Stimulated activated naive B cell treated with anti-CD40 and anti-IgM and Interleukin-4, amounts not matched to agents 10 μg/mL and 1 μg/mL and 100 μg/mL, for 72 hours (primary cell): ENCODE data around the gene SEMA4A.
"Not testable (repeated sequence)": the region's sequence is repeated elsewhere in the genome, so short reads cannot be mapped to it uniquely, and the experiment has no call there.

Experiments used
- ATAC-seq, 2 donors: fragments of 150-1000 bp; cut with Tn5 transposase; replicated peaks; 2 replicates each; pipeline ENCODE4 v1.10.0; 2021; ENCODE audit warnings: moderate library complexity in 1 of 2
- DNase-seq: peaks from one replicate; pipeline ENCODE4 v3.0.0; 2021
- H3K27ac Mint-ChIP-seq: one replicate; pipeline ENCODE4 v1.8.0; 2022; ENCODE audit warnings: mild to moderate bottlenecking, mixed read lengths
- H3K27me3 Mint-ChIP-seq, 2 donors: one replicate each; pipeline ENCODE4 v1.8.0; 2022; ENCODE audit warnings: mixed read lengths in 2 of 2
- H3K36me3 Mint-ChIP-seq, 2 donors: one replicate each; pipeline ENCODE4 v1.8.0; 2022; ENCODE audit warnings: mixed read lengths in 2 of 2, mild to moderate bottlenecking in 1 of 2
- H3K4me1 Mint-ChIP-seq, 2 donors: one replicate each; pipeline ENCODE4 v1.8.0; 2022; ENCODE audit warnings: mixed read lengths in 2 of 2, mild to moderate bottlenecking in 1 of 2
- H3K4me3 Mint-ChIP-seq, 2 donors: one replicate each; pipeline ENCODE4 v1.8.0; 2022; ENCODE audit warnings: mild to moderate bottlenecking in 2 of 2, mixed read lengths in 2 of 2, moderate library complexity in 1 of 2
- H3K9me3 Mint-ChIP-seq, 2 donors: one replicate each; pipeline ENCODE4 v1.8.0; 2022; ENCODE audit warnings: mixed read lengths in 2 of 2, mild to moderate bottlenecking in 1 of 2

The SEMA4A gene

DNA sequence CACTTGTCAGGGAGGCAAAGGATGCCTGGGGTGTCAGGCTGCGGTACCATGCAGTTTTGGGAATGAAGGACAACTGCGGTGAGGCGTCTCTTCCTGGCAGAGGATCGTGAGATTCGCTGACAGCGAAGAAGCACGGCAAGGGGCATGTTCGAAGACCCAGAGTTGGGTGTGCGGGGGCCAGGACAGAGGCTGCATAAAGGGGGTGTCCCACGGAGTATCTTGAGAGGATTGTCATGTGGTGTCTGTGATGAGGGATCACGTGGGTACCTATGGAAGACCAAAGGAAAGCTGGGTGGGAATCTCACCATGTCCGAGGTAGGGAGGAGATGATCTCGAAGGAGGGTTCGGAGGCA is 40.9 kb downstream of the SEMA4A start:
- ATAC-seq (peak in 1 of 2 donors; percentile 3), DNase-seq (no peak)
- peaks cover 33 to 51% of the 10 kb centered on the region in 2 donors for H3K4me1 Mint-ChIP-seq
- H3K4me3 Mint-ChIP-seq = peak overlapping the region; percentile 90 to 96
- H3K9me3 Mint-ChIP-seq = no peaks in the 10 kb centered on the region
- peak overlapping the region; percentile 98 for H3K27ac Mint-ChIP-seq
- peaks cover 23 to 30% of the 10 kb centered on the region in 2 donors for H3K36me3 Mint-ChIP-seq
- H3K27me3 Mint-ChIP-seq = no peaks in the 10 kb centered on the region

DNA sequence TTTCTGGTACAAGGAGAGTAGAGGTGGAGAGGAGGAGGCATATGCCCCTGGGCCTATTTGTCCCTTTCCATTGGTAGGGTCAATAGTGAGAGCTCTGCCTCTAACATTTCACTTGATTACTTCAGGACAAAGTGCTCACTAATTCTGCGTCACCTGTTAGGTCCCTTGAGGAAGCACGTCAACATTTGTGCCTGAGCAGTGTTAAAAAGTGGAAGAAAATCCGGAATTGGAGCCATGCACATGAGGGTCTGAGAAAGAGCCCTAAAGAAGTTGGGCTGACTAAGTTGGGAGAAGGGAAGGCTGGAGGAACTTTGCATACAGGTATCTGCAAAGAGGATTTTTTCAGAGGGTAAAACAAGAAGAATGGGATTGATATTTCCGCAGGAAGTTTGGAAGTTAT is 42.5 kb downstream of the SEMA4A start:
- no peaks in the 10 kb centered on the region for H3K27me3 Mint-ChIP-seq
- peaks cover 36 to 40% of the 10 kb centered on the region in 2 donors for H3K36me3 Mint-ChIP-seq
- ATAC-seq = no peak
- no peaks in the 10 kb centered on the region for H3K9me3 Mint-ChIP-seq
- H3K4me3 Mint-ChIP-seq = peak overlapping the region; percentile 21 to 90
- H3K27ac Mint-ChIP-seq = no peak overlapping the region
- peaks cover 46 to 64% of the 10 kb centered on the region in 2 donors for H3K4me1 Mint-ChIP-seq
- DNase-seq = no peak

GRCh38 chr1:156196445-156196844 is 43.1 kb downstream of the SEMA4A start:
- no peak for DNase-seq
- H3K4me1 Mint-ChIP-seq = peaks cover 46 to 64% of the 10 kb centered on the region in 2 donors
- no peak for ATAC-seq
- peaks cover 36 to 40% of the 10 kb centered on the region in 2 donors for H3K36me3 Mint-ChIP-seq
- no peak overlapping the region for H3K4me3 Mint-ChIP-seq
- H3K27ac Mint-ChIP-seq = no peak overlapping the region
- H3K27me3 Mint-ChIP-seq = no peaks in the 10 kb centered on the region
- no peaks in the 10 kb centered on the region for H3K9me3 Mint-ChIP-seq

GRCh38 chr1:156198831-156199349 is 45.5 kb downstream of the SEMA4A start:
- Mint-ChIP-seq H3K36me3 (peaks cover 32 to 38% of the 10 kb centered on the region in 2 donors), H3K4me1 (peaks cover 38 to 51% of the 10 kb centered on the region in 2 donors), H3K27ac (peak overlapping the region; percentile 88), H3K27me3 (no peaks in the 10 kb centered on the region), H3K4me3 (peak overlapping the region; percentile 35 to 49), H3K9me3 (no peaks in the 10 kb centered on the region)
- DNase-seq (no peak), ATAC-seq (peak; percentile 71 to 78)

GRCh38 chr1:156200044-156200443 is 46.7 kb downstream of the SEMA4A start:
- Mint-ChIP-seq H3K4me3 (no peak overlapping the region), H3K27me3 (no peaks in the 10 kb centered on the region), H3K27ac (peak overlapping the region; percentile 21), H3K36me3 (peaks cover 27 to 32% of the 10 kb centered on the region in 2 donors), H3K9me3 (no peaks in the 10 kb centered on the region), H3K4me1 (peaks cover 35 to 41% of the 10 kb centered on the region in 2 donors)
- ATAC-seq (no peak), DNase-seq (no peak)

GRCh38 chr1:156203331-156203730 is 49.9 kb downstream of the SEMA4A start:
- Mint-ChIP-seq H3K4me1 (peaks cover 23 to 24% of the 10 kb centered on the region in 2 donors), H3K4me3 (no peak overlapping the region), H3K9me3 (no peaks in the 10 kb centered on the region), H3K27me3 (no peaks in the 10 kb centered on the region), H3K27ac (no peak overlapping the region), H3K36me3 (peaks cover 26 to 31% of the 10 kb centered on the region in 2 donors)
- DNase-seq (no peak), ATAC-seq (no peak)

GRCh38 chr1:156204686-156205085 is 51.3 kb downstream of the SEMA4A start:
- H3K4me3 Mint-ChIP-seq = no peak overlapping the region
- H3K9me3 Mint-ChIP-seq = no peaks in the 10 kb centered on the region
- peaks cover 26 to 37% of the 10 kb centered on the region in 2 donors for H3K36me3 Mint-ChIP-seq
- no peak for ATAC-seq
- H3K4me1 Mint-ChIP-seq = peaks cover 9 to 11% of the 10 kb centered on the region in 2 donors
- DNase-seq = no peak
- no peaks in the 10 kb centered on the region for H3K27me3 Mint-ChIP-seq
- H3K27ac Mint-ChIP-seq = no peak overlapping the region

DNA sequence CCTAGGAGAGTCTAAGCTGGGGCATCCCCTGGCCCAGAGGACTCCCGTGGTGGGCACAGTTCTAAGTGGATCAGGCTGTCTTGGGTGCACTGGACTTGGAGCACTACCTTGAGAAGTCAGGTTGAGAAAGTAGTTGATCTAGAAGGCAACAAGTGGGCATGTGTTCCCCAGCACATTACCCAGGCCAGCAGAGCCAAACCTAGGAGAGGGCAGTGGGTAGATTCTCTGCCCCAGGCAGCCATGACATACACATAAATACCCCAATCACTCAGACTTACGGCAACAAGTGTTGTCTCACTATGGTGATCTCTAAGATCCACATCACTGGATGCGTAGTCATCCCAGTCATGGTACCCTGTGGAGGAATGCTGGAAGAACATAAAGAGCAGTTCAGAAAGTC is 57.9 kb downstream of the SEMA4A start:
- Mint-ChIP-seq H3K36me3 (peaks cover 31 to 42% of the 10 kb centered on the region in 2 donors), H3K9me3 (no peaks in the 10 kb centered on the region)
- ATAC-seq = no peak

DNA sequence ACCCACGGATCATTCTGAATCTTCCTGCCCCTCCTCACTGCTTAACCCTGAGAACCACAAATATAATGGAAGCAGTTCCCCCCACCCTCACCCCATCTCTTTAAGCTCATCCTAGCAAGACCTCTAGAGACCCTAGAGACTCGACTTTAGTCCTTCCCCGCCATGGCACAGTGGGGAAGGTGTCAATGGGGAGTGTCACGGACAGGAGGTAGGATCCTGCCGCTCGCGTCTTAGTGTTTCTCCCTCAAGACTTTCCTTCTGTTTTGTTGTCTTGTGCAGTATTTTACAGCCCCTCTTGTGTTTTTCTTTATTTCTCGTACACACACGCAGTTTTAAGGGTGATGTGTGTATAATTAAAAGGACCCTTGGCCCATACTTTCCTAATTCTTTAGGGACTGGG is 58.7 kb downstream of the SEMA4A start:
- H3K36me3 Mint-ChIP-seq = peaks cover 31 to 42% of the 10 kb centered on the region in 2 donors
- DNase-seq = no peak
- H3K27ac Mint-ChIP-seq = peak overlapping the region; percentile 99
- peaks cover 8 to 19% of the 10 kb centered on the region in 2 donors for H3K4me1 Mint-ChIP-seq
- no peak for ATAC-seq
- H3K4me3 Mint-ChIP-seq = peak overlapping the region; percentile 91 to 98
- H3K27me3 Mint-ChIP-seq = no peaks in the 10 kb centered on the region
- H3K9me3 Mint-ChIP-seq = no peaks in the 10 kb centered on the region

More for the DNA sequence above, 57.9 kb downstream of the SEMA4A start:
- DNase-seq = no peak
- no peak overlapping the region for H3K27ac Mint-ChIP-seq
- peaks cover 8 to 19% of the 10 kb centered on the region in 2 donors for H3K4me1 Mint-ChIP-seq
- H3K27me3 Mint-ChIP-seq = no peaks in the 10 kb centered on the region
- H3K4me3 Mint-ChIP-seq = no peak overlapping the region

DNA sequence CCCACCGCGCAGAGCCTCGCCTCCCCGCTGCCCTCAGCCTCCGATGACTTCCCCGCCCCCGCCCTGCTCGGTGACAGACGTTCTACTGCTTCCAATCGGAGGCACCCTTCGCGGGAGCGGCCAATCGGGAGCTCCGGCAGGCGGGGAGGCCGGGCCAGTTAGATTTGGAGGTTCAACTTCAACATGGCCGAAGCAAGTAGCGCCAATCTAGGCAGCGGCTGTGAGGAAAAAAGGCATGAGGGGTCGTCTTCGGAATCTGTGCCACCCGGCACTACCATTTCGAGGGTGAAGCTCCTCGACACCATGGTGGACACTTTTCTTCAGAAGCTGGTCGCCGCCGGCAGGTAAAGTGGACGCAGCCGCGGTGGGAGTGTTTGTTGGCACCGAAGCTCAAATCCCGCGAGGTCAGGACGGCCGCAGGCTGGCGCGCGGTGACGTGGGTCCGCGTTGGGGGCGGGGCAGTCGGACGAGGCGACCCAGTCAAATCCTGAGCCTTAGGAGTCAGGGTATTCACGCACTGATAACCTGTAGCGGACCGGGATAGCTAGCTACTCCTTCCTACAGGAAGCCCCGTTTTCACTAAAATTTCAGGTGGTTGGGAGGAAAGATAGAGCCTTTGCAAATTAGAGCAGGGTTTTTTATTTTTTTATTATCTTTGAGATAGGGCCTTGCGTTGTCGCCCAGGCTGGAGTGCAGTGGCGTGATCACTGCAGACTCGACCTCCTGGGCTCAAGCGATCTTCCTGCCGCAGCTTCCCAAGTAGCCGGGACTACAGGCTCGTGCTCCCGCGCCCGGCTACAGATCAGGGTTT is 59.7 kb downstream of the SEMA4A start, which contains the start of gene PMF1:
Gene PMF1 (plus strand): TSS at position 175 of the 811 bp plus-strand sequence. CDS start 9 bp downstream, at position 184.
- H3K4me3 Mint-ChIP-seq = peak within 1 kb of the TSS; percentile 91 to 98
- H3K4me1 Mint-ChIP-seq = peaks cover 13 to 28% of the 10 kb centered on the region in 2 donors
- peak within 1 kb of the TSS; percentile 99 for H3K27ac Mint-ChIP-seq
- no peaks in the 10 kb centered on the region for H3K27me3 Mint-ChIP-seq
- ATAC-seq (peak; percentile 95 to 97), DNase-seq (peak; percentile 93)
- H3K9me3 Mint-ChIP-seq = no peaks in the 10 kb centered on the region
- H3K36me3 Mint-ChIP-seq = peaks cover 30 to 39% of the 10 kb centered on the region in 2 donors

GRCh38 chr1:156213644-156213966 is 60.2 kb downstream of the SEMA4A start:
- peak overlapping the region; percentile 91 to 98 for H3K4me3 Mint-ChIP-seq
- H3K36me3 Mint-ChIP-seq = peaks cover 26 to 38% of the 10 kb centered on the region in 2 donors
- DNase-seq = no peak

GRCh38 chr1:156214024-156214748 is 60.8 kb downstream of the SEMA4A start:
- peaks cover 17 to 34% of the 10 kb centered on the region in 2 donors for H3K4me1 Mint-ChIP-seq

More at GRCh38 chr1:156213644-156213966, 60.2 kb downstream of the SEMA4A start:
- Mint-ChIP-seq H3K4me1 (peaks cover 17 to 32% of the 10 kb centered on the region in 2 donors), H3K27ac (peak overlapping the region; percentile 99), H3K27me3 (no peaks in the 10 kb centered on the region), H3K9me3 (no peaks in the 10 kb centered on the region)
- ATAC-seq = peak in 1 of 2 donors; percentile 3

GRCh38 chr1:156216361-156217086 is 63.1 kb downstream of the SEMA4A start:
- Mint-ChIP-seq H3K36me3 (peaks cover 29 to 36% of the 10 kb centered on the region in 2 donors), H3K4me1 (peaks cover 26 to 49% of the 10 kb centered on the region in 2 donors)
- not testable (repeated sequence) for H3K4me3 Mint-ChIP-seq, H3K9me3 Mint-ChIP-seq, H3K27me3 Mint-ChIP-seq, DNase-seq, ATAC-seq, H3K27ac Mint-ChIP-seq

More at GRCh38 chr1:156214024-156214748, 60.8 kb downstream of the SEMA4A start:
- DNase-seq (no peak), ATAC-seq (no peak)
- H3K27ac Mint-ChIP-seq = peak overlapping the region; percentile 79
- peaks cover 25 to 35% of the 10 kb centered on the region in 2 donors for H3K36me3 Mint-ChIP-seq
- no peaks in the 10 kb centered on the region for H3K27me3 Mint-ChIP-seq
- H3K4me3 Mint-ChIP-seq = peak overlapping the region; percentile 61 to 70
- no peaks in the 10 kb centered on the region for H3K9me3 Mint-ChIP-seq

DNA sequence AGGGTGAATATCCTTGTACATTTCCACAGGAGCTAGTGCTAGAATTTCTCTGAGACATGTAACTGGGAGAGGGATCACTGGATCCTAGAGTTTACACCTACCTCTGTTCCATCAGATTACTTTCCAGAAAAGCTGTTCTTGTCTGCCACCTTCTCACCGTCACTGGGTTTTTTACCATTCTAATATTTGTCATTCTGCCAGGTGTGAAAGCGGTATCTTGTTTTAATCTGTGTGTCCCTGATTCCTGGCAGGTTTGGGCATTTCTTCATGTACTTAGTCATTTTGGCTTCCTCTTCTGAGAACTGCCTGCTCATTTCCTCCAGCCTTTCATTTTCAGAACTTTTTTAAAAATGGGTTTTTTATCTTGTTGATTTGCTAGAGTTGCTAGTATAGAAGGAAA is 64.5 kb downstream of the SEMA4A start:
- Mint-ChIP-seq H3K4me3 (peak overlapping the region; percentile 29 to 50), H3K27me3 (no peaks in the 10 kb centered on the region), H3K27ac (peak overlapping the region; percentile 92), H3K9me3 (no peaks in the 10 kb centered on the region), H3K36me3 (peaks cover 32 to 34% of the 10 kb centered on the region in 2 donors), H3K4me1 (peaks cover 30 to 50% of the 10 kb centered on the region in 2 donors)
- no peak for DNase-seq
- peak; percentile 37 to 49 for ATAC-seq
